HG02870 (cell line): ENCODE data around the gene MRLN.
A peak's percentile ranks its signal among the peaks of the same experiment; 100 is the strongest.

ENCODE experiments used
- ATAC-seq: cut with Tn5 transposase; IDR thresholded peaks from one replicate; pipeline ENCODE4 v1.9.1; 2021; ENCODE audit warnings: mild to moderate bottlenecking, moderate library complexity; ENCODE audit not compliant: unreplicated experiment

The MRLN gene

DNA sequence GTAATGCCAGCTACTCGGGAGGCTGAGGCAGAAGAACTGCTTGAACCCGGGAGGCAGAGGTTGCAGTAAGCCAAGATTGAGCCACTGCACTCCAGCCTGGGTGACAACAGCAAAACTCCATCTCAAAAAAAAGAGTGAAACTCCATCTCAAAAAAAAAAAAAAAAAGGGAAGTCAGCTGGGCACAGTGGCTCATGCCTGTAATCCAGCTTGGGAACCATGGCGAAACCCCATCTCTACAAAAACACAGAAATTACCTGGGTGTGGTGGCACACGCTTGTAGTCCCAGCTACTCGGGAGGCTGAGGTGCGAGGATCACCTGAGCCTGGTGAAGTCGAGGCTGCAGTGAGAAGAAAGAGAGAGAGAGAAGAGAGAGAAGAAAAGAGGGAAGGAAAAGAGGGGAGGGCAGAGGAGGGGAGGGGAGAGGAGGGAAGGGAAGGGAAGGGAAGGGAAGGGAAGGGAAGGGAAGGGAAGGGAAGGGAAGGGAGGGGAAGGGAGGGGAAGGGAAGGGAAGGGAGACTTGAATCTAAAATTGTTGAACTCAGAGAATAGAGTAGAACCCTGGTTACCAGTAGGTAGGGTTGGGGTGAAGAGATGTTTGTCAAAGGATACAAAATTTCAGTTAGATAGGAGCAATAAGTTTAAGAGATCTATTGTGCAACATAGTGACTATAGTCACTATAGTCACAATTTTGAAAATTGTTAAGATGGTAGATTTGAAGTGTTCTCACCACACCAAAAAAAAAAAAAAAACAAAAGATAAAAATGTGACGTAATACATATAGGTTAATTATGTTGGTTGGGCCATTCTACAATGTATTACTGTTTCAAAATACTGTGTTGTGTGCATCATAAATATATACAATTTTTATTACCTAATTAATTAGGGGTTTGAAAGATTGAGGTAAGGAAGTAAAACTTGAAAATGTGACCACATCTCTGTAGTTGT is 46.1 kb downstream of the MRLN start:
- no peak for ATAC-seq

DNA sequence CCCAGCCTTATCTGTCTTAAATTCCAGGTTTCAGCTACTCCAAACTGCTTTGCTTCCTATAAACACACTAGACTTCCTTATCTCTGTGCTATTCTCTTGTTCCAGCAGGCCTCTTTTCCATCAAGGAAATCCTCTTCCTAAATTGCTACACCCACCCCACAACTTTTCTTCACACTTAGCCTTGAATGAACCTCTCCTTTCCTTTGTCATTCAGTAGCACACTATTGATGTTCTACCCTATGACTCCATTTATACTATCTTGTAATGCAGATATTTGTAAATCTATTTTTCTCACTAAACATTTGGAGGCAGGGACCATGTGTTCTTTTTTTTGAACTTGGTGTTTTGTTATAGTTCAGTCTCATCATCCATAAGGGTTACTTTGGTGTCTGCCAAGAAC is 47.3 kb downstream of the MRLN start:
- no peak for ATAC-seq

DNA sequence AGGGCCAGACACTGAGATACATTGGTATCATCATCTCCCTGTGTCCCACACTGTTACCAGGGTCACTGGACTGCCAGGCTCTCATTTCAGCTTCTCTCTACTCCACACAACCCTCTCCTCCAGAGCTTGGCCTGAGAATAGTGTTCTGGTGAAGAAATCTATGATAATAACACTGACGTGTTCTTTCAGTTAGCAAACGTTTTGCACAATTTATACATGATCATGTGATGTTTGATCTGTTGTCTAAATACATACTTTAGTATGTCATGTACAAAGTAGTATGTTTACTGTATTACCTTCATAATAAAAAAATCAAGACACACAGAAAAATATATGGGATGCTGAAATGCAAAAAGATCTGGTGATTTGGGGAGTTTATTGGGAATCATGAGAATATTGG is 48.6 kb downstream of the MRLN start:
- ATAC-seq, result no peak

DNA sequence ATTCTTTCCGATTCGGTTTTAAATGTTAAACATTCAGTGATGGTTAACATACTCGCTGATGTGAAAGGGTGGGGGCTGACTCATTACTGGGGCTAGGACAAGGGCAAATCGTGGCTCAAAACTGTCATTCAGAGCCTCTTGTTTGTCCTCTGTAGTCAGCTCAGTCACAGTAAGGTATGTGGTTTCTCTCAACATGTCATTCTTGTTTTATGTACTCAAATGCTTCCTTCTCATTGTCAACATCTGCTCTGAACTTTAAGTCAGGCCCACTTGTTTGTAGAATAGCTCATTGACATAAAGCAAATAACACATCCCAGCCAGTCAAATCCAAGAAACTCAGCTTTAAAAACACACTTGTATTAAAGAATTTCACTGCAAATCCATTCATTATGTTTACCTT is 50.9 kb downstream of the MRLN start:
- peak; percentile 76 for ATAC-seq

DNA sequence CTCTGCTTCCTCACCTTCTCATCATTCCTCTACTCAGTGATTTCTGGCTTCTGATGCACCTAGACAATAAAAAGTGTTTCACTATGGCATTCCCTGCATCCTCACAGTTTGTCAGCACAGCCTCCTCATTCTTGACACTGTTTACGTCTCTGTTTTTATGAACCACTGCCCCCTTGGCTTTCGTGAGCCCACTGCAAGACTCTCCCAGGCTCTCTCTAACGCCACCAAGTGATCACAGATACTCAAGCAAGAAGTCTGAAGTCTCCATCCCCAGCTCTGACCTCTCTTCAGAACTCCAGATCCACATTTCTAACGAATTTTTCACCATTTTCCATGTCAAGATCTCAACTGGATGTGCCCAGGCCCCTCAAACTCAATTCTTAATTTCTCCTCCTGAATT is 52.5 kb downstream of the MRLN start:
- no peak for ATAC-seq

DNA sequence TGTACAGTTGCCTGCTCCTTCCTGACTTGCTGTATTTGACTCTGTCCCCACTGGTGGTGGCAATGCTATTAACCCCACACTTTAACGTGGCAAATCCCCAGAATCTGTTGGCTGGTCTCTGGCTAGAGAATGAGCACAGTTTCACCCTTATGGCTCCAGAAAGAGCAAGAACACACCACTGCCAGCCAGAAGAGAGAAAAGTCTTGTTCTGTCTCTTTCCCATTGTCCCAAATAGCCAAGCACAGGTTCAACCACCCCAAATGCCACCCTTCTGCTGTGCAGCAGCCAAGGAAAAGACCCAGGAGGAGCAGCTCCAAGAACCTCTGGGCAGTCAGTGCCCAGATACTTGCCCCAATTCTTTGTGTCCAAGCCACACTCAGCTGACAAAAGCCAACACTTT is 54.9 kb downstream of the MRLN start:
- ATAC-seq, result no peak

DNA sequence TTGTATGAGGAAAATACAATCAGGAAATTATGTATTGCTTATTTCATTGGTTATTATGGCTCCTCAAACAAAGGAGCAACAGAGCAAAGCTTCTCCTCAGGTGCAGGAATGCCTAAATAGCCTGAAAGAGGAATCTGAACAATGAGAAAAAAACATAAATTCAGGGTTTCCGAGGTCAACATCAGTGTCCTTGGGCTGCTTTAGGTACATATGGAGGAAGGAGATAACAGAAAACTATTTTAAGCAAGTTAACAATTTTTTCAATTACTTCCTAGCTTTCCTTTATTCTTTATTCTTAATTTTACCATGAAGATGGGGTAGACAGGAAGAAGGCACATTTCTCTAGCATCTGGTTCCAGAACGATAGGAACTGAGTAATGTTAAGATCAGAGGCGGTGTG is 57.6 kb downstream of the MRLN start:
- no peak for ATAC-seq

DNA sequence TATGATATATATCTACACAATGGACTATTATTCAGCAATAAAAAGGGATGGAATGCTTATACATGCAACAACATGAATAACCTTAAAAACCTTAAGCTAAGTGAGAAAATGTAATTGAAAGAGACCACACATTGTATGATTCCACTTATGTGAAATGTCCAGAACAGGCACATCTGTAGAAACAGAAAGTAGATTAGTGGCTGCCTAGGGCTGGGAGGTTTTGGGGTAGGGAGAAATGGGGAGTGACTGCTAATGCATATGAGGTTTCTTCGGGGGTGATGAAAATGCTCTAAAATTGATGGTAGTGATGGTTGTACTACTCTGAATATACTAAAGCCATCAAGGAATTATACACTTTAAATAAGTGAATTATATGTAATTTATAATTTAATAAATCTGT is 58.3 kb downstream of the MRLN start:
- no peak for ATAC-seq

DNA sequence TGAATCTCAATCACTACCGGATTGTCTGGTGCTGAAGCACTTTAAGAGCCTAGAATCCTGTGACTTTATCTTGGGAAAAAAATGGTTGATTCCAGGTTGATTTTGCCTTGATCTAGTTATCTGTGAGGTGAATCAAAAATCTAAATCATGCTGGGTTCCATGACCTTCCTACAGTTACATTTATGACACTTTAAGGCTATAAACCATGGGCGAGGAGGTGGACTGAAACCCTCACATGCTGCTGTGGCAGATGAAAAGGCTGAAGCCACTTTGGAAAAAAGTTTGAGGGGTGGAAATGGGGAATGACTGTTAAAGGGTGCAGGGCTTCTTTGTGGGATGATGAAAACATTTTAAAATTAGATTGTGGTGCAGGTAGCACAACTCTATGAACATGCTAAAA is 61.1 kb downstream of the MRLN start:
- no peak for ATAC-seq

DNA sequence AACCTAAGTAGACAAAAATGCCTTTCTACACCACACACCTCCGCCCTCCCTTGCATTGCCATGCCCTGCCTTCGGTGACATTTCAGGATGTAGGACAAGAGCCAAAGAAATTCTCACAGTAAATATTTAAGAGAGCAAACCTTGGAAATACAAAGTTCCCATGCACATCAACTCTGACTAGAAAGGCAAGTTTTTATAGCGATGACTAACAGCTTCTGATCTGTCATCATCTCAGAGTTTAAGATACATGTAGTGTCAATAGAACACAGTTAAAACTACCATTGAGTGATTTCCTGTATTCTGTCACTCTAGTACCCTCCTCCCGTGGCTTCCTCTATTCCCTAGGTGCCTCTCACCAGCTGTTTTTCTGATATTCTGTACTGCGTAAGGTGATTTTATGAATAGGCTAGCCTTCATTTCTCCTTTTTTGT is 64.3 kb downstream of the MRLN start:
- no peak for ATAC-seq

DNA sequence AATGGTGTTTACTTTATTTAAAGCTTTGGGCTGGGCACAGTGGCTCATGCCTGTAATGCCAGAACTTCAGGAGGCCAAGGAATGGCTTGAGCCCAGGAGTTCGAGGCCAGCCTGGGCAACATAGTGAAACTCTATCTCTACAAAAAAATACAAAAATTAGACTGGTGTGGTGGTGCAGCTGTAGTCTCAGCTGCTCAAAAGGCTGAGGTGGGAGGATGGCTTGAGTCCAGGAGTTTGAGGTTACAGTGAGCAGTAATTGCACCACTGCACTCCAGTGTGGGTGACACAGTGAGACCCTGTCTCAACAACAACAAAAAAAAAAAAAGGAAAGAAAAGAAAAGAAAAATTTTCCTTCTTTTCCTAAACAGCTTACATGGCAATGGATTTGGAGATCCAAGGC is 65.6 kb downstream of the MRLN start:
- ATAC-seq, result no peak
